Activated CD8-positive, alpha-beta memory T cell treated with anti-CD3 and anti-CD28 coated beads for 48 hours (primary cell): ENCODE data around the gene TMEM125.
A peak's percentile ranks its signal among the peaks of the same experiment; 100 is the strongest.

Experiments used
- DNase-seq, 3 experiments: peaks; one replicate each; pipeline ENCODE4 v3.0.0-alpha.2; 2020; ENCODE audit warnings: low read depth in 2 of 3, low spot score in 2 of 3

TMEM125 gene

DNA sequence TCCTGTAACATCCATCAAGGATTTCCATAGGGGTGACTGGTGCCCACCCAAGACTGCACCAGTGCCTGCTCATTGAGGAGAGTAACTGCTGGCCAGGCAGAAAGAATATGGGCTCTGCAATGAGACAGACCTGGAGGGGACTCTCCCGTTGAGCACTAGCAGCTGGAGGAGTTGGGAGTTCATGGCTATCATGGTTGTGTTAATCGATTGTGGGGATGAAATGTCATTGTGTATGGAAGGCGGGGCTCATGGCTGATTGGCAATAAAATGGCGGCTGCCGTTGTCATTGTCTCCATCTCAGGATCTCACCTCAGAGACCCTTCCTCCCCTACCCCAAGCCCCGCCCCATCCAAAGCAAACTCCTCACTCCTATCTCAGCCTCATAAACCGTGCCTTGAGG lies 3.9 kb downstream of the TMEM125 start:
- no peak for DNase-seq

DNA sequence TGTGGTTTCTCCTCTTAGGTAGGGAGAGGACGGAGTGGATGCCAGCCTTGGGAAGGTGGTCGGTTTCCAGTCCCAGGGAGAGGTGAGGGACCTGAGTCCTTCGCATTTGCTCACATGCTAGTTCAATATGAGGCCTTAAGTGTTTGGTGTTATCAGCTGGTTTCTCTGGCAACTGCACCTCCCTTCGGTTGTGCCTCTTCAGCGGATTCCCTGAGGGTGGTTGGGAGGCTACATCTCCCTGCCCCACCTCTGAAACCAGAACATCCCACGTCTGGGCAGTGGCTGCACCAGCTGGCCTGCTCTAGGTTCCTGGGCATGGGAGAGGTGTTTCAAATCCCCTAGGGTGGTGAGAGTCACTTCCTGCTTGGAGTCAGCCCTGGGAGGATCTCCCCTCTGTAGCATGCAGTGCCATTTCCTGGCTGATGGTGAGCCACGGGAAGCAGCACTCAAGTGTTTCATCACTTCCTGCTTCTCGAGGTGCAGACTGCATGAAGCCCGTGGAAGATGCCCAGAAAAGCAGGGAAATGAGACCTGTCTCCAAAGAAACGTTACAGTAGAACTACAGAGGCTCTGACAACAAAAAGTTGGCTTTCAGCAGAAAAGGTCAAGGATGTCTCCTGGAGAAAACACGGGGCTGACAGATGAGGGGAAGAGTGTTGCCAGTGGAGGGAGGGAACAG lies 4.5 kb downstream of the TMEM125 start:
- peak in 1 of 3 experiments; percentile 11 for DNase-seq

DNA sequence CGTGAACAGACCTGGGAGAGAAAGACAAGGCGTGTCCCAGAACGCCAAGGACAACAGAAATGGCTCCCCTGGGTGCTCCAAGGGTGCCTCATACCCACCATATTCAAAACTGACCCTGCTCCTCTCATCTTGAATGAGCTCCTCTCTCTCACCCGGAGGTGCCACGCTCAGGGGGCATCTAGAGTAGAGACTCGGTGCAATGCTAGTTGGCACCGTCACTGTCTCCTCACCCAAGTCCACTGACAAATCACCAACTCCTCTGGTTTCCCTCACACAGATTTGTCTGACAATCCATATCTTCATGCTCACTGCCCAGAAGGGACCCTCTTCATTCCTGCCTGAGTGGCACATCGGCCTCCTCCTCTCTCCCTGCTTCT lies 5.0 kb downstream of the TMEM125 start:
- no peak for DNase-seq

DNA sequence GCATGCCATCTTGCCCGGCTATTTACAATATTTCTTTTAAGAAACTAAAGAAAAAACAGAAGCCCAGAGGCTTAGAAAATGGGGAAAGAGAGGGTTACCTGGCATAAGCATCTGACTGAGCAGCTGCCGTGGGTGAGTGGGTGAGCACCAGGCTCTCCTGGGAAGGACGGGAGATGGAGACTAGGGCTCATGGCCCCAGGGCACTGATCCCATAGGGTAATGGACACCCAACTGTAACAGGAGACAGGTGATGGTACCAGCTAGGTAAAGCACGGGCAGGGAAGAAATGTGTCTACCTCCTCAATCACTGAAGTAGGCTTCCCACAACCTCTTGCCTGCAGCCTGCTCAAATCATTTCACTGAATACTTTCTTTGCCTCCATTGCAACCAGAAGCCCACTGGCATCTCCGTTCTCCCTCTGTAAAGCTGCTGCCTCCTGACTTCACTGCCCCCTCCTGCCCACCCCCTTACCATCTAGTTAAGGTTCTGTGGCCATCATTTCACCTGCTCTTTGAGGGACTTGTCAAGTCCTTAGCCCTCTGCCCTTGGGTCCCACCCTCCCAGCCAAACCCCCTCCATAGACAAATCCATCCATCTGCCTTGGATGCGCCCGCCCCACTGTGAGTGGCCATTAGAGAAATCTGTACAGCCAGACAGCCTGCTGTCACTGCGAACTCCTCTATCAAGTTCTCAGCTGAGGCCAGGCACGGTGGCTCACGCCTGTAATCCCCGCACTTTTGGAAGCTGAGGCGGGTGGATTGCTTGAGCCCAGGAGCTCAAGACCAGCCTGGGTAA lies 6.2 kb downstream of the TMEM125 start:
- no peak for DNase-seq

DNA sequence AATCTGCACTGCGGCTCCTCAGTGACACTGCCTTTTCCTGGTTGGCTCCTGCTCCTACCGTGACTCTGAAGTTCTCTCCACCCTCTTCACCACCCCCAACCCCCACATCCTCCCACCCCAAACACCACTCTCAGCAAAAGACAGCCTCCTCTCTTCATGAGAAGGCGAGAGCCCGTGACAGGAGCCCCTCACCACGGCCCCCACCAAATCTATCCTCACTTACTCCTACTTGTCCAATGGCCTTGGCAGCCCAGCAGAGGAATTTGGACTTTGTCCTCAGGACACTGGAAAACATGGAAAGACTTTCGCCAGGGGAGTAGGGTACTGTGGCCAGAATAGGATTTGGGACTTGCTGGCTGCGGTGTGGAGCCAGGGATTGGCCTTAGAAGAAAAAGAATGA lies 6.9 kb downstream of the TMEM125 start:
- DNase-seq = no peak

DNA sequence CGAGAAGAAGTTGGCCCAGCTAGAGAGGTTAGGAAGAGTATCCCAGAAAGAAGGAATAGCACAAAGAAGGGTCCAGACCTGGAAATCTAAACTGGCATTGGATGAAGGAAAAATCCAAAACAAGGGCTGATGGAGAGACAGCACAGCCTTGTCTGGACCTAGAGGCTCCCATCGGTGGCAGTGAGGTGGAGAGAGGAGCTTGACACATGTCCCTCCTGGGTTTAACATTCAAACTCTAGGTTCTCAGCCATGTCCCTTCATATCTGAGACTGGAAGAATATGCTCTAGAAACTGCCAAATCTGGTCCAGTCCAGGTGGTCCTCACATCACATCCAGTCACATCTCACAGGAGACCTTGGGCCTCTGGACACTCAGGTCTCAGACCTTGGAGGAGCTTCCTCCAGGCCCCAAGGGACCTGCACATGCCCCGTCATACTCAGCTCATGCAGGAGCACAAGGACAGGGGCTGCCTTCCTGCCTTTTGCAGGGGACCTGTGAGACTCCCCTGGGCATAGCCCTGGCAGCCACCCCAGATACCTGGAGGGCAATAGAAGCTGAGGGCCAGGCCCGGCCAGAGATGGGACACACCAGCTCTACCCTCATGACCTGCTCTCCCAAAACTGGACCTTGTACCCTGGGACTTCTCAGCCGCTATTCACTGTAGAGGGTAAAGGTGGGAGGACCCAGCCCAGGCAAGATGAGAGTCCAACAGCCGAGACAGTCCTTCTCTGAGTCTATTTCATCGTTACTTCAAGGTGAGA lies 7.5 kb downstream of the TMEM125 start:
- no peak for DNase-seq

DNA sequence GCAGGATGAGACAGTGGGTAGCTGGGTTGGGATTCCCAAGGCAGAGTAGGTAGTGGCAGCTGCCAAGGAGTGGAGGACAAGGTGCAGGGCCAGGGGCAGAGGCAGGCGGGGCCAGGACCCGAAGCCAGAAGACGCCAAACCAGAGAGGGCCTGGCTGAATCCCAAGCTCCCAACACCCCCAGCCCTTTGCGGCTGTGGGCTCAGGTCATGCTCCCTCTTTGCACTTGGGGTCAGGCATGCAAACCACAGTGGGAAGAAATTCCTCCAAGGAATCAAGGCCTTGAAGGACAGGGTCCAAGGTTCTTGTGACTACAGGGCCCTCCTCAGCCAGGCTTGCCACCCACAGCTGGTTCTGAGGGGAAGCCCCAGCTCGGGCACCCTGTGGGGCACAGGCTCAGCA lies 9.4 kb downstream of the TMEM125 start:
- DNase-seq = no peak

DNA sequence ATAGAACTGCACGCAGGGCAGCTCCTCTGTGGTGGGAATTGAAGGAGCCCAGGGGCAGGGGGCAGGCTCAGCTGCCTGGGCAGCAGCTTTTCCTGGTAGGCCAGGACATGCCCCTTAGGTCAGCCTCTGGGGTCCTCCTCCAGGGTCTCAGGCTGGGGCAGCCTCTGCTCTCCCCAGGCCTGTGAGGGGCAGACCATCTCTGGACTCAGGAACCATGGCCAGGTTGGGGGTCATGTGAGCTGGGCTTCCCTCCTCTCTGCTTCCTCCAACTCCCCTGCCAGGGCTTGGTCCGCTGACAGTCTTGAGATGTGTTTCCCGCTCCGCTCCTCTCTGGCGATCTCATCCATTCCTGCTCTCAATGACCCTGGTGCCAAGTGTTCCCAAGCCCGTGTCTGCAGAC lies 9.9 kb downstream of the TMEM125 start:
- no peak for DNase-seq

DNA sequence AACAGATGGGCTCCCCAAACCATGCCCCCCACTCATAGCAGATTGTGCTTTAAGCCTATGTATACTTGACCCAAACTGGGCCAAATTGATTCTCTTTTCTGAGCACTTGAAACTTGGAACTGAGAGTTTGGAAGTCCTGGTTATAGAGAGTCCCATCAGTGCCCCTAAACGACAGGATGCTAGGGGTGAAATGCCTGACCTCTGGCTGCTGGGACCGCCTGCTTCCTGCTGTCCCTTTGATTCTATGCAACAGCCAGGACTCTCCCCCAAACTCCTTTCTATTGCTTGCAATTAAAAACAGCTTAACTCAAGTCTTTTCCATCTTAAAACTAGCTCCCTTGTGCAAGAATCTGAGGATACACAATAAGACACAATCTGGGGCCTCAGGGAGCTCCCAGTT lies 10.9 kb downstream of the TMEM125 start:
- no peak for DNase-seq

DNA sequence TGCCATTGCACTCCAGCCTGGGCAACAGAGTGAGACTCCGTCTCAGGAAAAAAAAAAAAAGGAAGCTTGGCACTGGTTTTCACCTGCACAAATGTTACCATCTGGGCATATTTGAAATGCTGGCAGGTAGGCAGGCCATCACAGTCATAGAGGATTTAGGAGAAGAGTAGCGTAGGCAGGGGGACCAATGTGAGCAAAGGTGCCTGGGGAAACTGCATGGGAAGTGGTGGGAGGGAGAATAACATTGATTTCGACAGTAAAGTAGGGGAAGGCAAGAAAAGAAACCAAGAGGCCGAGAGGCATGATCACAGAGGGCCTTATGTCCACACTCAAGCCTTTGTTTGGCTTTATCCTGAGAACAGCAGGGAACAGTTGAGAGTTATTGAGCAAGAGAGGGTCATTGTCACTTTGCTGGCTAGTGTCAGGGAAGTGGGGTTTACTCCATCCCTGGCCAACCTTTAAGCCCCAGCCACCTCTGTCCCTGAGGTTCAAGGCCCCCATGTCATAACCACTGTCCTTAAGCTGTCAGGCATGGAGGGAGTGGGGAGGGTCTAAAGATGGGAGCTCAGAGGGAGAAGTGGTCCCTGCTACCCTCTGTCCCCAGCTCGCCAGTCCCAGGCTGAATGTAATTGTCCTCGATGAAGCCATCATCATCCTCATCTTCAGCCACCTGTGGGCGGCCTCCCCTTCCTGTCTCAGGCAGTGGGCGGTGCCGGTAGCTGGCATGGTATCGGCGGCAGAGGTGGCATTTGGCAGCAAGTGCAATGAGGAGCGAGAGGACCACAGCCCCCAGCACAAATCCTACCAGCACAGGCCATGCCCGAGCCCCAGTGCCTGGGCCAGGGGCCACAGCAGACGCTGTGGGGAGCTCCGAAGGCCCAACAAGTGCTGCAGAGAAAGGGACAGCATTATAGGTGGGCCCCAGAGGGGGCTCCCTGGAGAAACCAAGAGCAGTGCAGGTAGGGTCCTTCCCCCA lies 12.7 kb downstream of the TMEM125 start:
- DNase-seq = no peak

DNA sequence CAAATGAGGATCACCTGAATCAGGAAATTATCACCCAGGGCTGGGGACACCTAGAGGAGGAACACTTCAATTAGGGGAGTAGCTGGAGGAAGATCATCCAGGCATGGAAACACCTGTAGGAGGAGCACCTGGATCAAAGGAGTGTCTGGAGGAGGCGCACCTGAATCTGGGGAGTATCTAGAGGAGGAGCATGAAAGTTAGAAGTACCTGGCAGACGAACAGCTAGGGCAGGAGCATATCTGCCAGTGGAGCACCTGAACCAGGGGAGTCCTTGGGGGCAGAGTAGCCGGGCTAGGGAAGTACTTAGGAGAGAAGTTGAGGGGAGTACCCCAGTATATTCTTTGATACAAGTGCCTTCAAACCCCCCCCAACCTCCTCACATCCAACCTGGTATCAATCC lies 14.3 kb downstream of the TMEM125 start:
- DNase-seq = no peak

DNA sequence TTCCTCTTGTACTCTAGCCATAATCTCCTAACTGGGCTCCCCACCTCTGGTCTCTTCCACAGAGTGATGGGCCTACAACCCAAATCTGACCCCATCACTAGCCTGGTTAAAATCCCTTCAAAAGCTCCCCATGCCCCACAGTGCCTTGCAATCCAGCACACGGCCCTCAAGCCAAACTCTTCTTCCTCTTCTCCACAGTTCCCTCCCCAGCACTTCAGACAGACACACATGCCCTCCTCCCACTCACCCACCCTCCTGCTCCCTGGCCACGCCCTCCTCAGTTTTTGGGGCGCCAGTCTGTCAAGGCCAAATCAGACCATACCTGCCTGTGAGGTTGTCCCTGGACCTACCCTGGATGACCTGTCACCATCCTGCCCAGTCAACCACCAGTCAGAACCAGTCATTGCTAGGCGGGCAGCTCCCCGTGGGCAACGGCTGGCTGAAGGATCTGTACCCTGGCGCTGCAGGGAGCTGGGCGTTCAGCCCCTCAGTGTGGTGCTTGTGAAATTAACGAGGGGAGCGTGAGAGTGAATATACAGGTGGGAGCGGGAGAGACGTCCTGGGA lies 14.8 kb downstream of the TMEM125 start:
- no peak for DNase-seq

DNA sequence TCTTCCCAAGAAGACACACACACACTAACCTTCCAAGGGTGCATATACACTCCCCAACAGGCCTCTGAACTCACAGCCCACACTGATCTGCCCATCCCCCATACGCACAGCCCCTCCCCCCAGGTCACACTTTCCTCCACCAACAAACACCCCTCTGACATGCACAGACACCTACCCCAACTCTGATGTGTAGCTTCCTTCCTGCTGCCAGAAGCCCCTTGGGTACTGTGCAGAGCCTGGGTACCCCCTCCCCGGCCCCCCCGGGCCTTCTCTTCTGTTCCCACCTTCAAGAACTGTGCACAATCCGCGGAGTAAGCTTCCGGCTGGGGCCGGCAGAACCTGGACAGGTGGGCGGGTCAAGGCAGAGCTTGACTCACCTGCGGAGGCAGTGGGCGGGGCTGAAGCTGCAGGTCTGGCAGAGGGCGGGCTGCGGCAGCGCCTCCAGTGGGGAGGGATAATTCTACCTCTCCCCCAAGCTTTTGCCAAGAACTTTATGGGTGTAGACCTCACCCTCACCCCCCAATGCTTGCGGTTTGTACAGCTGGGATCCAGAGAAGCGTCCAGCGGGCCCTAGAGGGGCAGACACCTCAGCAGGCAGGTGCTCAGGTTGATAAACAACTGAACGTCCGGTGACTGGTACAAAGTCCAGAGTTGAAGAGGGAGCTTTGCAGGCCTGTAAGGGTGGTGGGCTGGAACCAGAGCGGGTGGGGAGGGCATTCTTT lies 15.6 kb downstream of the TMEM125 start, which contains the start of gene C1orf210:
Gene C1orf210, minus strand, starts transcription at position 313 of the 722 bp plus-strand sequence. CDS start 2,311 bp downstream, outside the sequence.
- DNase-seq = no peak

DNA sequence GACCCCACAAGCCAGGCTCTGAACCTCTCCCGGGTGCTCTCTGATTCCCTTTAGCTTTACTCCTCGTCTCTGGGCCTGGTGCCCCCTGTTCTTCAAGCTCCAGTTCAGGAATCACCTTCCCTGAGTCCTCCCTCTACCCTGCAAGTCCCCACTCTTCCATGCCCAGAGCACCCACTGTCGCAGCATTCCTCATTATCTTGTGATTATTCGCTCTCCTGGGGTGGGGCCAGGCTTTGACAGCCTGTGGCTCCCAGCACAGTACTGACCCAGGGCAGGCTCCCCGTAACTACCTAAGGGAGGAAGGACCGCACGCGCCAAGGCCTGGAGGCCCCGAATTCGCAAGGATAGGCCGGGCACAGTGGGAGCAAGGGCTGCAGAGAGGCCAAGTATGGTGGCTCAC lies 16.3 kb downstream of the TMEM125 start:
- no peak for DNase-seq

DNA sequence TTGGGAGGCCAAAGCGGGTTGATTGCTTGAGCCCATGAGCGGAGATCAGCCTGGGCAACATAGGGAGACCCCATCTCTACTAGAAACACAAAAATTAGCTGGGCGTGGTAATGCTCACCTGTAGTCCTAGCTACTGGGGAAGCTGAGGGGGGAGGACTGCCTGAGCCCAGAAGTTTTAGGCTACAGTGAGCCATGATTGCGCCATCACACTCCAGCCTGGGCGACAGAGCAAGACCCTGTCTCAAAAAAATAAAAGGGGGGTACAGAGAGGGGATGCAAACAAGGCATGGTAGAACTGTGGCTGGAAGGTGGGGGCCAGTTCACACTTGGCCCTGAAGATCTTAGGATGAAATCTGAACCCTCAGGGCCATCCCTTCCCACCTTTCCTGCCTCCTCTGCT lies 16.8 kb downstream of the TMEM125 start:
- no peak for DNase-seq

DNA sequence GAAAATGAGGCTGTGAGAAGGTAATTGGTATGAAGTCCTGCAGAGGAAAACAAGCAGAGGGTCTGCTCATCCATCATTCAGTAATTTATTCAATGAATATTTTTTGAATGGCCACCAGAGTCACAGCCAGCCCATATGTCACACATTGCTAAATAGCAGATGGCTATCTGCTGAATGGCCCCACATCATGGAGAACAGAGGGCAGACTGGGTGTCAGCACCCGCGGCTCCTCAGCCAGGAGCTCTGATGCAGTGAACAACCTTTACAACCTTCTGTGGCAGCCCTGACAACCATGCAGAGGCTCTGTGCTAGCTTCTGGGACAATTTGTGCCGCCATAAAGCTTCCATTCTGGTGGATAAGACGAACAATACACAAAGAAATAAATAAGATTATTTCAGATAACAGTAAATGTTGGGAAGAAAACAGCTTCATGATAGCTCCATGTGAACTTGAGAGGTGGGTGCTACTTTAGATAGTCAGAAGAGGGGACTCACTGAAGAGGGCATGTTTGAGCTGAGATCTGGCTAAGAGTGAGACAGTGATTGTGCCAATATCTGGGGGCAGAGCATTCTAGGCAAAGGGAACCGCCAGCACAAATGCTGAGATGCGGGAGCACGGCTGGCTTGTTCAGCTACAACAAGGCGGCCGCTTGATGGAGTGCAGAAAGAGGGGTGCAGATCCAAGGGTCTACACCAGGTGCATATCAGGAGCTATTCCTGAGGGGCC lies 18.4 kb downstream of the TMEM125 start:
- no peak for DNase-seq

DNA sequence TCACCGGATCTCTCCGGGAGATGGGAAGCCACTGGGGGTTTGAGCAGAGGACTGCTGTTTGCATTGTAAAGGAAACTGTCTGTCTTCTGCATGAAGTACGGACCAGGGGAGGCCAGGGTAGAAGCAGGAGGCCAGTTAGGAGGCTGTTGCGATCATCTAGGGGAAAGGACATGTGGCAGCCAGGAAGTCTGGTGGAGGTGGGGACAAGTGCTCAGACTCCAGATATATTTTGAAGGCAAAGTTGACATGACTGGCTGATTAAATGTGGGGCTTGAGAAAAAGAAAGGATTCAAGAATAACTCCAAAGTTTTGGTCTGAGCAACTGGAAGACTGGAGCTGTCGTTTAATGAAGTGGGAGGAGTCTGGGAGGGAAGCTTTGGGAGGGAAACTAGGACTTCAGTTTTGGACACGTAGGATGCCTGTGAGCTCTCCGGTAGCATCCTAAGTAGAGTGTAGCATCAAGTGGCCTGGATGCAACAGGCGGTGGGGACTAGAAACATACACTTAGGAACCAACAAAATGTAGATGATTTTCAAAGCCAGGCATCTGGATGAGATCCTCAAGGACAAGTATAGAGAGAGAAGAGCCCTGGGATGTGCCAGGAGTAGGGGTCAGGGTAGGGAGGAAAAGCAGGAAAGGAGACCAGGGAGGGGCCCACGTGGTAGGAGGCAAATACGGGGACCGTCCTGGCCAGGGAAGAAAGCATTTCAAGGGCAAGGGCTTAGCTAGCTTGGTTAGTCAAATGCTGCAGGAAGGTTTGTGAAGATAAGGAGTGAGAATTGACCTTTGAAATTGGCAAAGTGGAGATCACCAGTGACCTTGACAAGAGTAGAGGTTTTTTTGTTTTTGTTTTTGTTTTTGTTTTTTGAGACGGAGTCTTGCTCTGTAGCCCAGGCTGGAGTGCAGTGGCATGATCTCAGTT lies 19.3 kb downstream of the TMEM125 start:
- no peak for DNase-seq

DNA sequence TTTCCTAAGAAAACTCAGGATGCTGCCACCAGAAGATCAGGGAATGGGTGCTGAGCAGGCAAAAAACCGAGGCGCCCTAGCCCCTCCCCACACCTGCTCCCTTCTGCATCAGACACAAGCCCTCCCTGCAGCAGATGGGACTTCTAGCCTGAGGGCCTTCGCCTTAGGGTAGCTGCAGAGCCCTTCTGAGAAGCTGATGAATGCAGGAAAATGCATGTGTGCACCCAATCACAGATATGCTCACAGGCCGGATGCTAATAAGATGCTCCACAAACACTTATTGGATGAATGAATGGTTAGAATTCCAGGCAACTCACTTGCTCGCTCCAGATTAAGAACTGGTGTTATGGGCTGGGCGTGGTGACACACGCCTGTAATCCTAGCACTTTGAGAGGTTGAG lies 22.4 kb downstream of the TMEM125 start:
- no peak for DNase-seq
